MM.1S (cell line): ENCODE data around the gene RAB7A.

Experiments
- CTCF ChIP-seq: fragments of 300-600 bp; sonication (generic); IDR thresholded peaks from 2 replicates; pipeline ENCODE4 v1.5.1; 2016; ENCODE audit warnings: antibody characterized with exemption, low read length, mixed read lengths
- EZH2 ChIP-seq: fragments of 300-600 bp; sonication (generic); optimal IDR thresholded peaks from 2 replicates; pipeline ENCODE3; 2017; ENCODE audit warnings: low read depth, mild to moderate bottlenecking, antibody characterized with exemption, low read length, mixed read lengths

- no peak for TF ChIP-seq CTCF
- no peak for TF ChIP-seq EZH2
These were observed 10.6 kb downstream of the RAB7A start for GRCh38 chr3:128736601-128737000.
